ENCODE results near the gene PTAFR.

Gene PTAFR

DNA sequence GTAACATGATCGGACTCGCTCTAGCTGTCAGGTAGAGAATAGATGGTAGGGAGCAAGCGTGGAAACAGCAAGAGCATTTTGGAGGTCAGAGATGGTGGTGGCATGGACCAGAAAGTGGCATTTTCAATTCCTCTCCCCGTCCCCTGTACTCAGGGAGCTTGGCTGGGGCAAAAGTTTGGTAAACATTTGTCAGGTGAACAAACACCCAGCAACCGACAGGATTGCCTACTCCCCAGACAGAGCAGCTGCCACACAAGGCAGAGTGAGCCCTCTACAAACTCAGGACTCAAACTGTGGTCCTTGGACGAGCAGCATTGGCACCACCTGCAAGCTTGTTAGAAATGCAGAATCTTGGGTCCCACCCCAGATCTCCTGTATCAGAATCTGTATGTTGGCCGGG, 14.3 kb downstream of the PTAFR start:
- Histone ChIP-seq H3K4me3 (ENCODE audit: control insufficient read depth in 1 of 7, extremely low read depth in 1 of 7, insufficient read depth in 4 of 7, low read depth in 2 of 7, low read length in 6 of 7) (no peak overlapping the region), H3K36me3 (ENCODE audit: control insufficient read depth in 4 of 4, insufficient read depth in 4 of 4, low read length in 3 of 4) (no peaks in the 10 kb centered on the region), H3K27ac (ENCODE audit: insufficient read depth in 1 of 2, low read depth in 1 of 2, low read length in 2 of 2, poor library complexity in 1 of 2, severe bottlenecking in 2 of 2) (no peak overlapping the region), H3K9me3 (ENCODE audit: control extremely low read depth in 1 of 5, control insufficient read depth in 4 of 5, insufficient read depth in 2 of 5, low read depth in 1 of 5, low read length in 4 of 5) (no peaks in the 10 kb centered on the region), H3K27me3 (replicated peaks in 2 of 5; ENCODE audit: control insufficient read depth in 4 of 5, insufficient read depth in 5 of 5, low read length in 4 of 5) (no peaks in the 10 kb centered on the region), H3K4me1 (ENCODE audit: control extremely low read depth in 1 of 4, control insufficient read depth in 4 of 4, insufficient read depth in 4 of 4, low read length in 3 of 4) (peaks cover 0 to 6% (median under 1%) of the 10 kb centered on the region in 4 experiments)
- no peak for DNase-seq
- 94% methylated on average over 6 of the region's 7 CpGs for WGBS (ENCODE audit: insufficient coverage)
- POLR2A ChIA-PET = interaction anchor here (0.7 kb wide), 1 partner anchor 17 kb away, joined by 3 read pairs; no protein-coding TSS in a partner anchor
- CTCF ChIA-PET = interaction anchor here (0.8 to 1.6 kb wide), 4 partner anchors 8 to 71 kb away, joined by 3 to 4 read pairs (median 4); no protein-coding TSS in a partner anchor

GRCh38 chr1:28161751-28162150, 14.7 kb downstream of the PTAFR start:
- 94% methylated on average over 3 of the region's 3 CpGs for WGBS (ENCODE audit: insufficient coverage)
- no peak overlapping the region for H3K4me3 ChIP-seq (ENCODE audit: control insufficient read depth in 1 of 7, extremely low read depth in 1 of 7, insufficient read depth in 4 of 7, low read depth in 2 of 7, low read length in 6 of 7)
- peaks cover 0 to 6% (median under 1%) of the 10 kb centered on the region in 4 experiments for H3K4me1 ChIP-seq (ENCODE audit: control extremely low read depth in 1 of 4, control insufficient read depth in 4 of 4, insufficient read depth in 4 of 4, low read length in 3 of 4)
- H3K27ac ChIP-seq (ENCODE audit: insufficient read depth in 1 of 2, low read depth in 1 of 2, low read length in 2 of 2, poor library complexity in 1 of 2, severe bottlenecking in 2 of 2) = no peak overlapping the region
- no peaks in the 10 kb centered on the region for H3K9me3 ChIP-seq (ENCODE audit: control extremely low read depth in 1 of 5, control insufficient read depth in 4 of 5, insufficient read depth in 2 of 5, low read depth in 1 of 5, low read length in 4 of 5)
- DNase-seq = no peak
- ChIA-PET POLR2A (no interaction called here), CTCF (interaction anchor here (0.8 to 1.6 kb wide), 3 partner anchors 8 to 13 kb away, joined by 3 to 4 read pairs (median 3); no protein-coding TSS in a partner anchor)
- H3K36me3 ChIP-seq (ENCODE audit: control insufficient read depth in 4 of 4, insufficient read depth in 4 of 4, low read length in 3 of 4) = no peaks in the 10 kb centered on the region
- H3K27me3 ChIP-seq (replicated peaks in 2 of 5; ENCODE audit: control insufficient read depth in 4 of 5, insufficient read depth in 5 of 5, low read length in 4 of 5) = no peaks in the 10 kb centered on the region

- Histone ChIP-seq H3K27ac (ENCODE audit: insufficient read depth in 1 of 2, low read depth in 1 of 2, low read length in 2 of 2, poor library complexity in 1 of 2, severe bottlenecking in 2 of 2) (no peak overlapping the region), H3K4me3 (ENCODE audit: control insufficient read depth in 1 of 7, extremely low read depth in 1 of 7, insufficient read depth in 4 of 7, low read depth in 2 of 7, low read length in 6 of 7) (no peak overlapping the region), H3K36me3 (ENCODE audit: control insufficient read depth in 4 of 4, insufficient read depth in 4 of 4, low read length in 3 of 4) (no peaks in the 10 kb centered on the region), H3K9me3 (ENCODE audit: control extremely low read depth in 1 of 5, control insufficient read depth in 4 of 5, insufficient read depth in 2 of 5, low read depth in 1 of 5, low read length in 4 of 5) (no peaks in the 10 kb centered on the region), H3K4me1 (ENCODE audit: control extremely low read depth in 1 of 4, control insufficient read depth in 4 of 4, insufficient read depth in 4 of 4, low read length in 3 of 4) (peaks cover 0 to 6% (median under 1%) of the 10 kb centered on the region in 4 experiments), H3K27me3 (replicated peaks in 2 of 5; ENCODE audit: control insufficient read depth in 4 of 5, insufficient read depth in 5 of 5, low read length in 4 of 5) (no peaks in the 10 kb centered on the region)
- 100% methylated on average over 4 of the region's 5 CpGs for WGBS (ENCODE audit: insufficient coverage)
- CTCF ChIA-PET = interaction anchor here (1.2 to 1.6 kb wide), 2 partner anchors 8 to 9 kb away, joined by 3 to 4 read pairs; no protein-coding TSS in a partner anchor
- no peak for DNase-seq
- POLR2A ChIA-PET = no interaction called here
Observed at GRCh38 chr1:28160782-28161266, 15.7 kb downstream of the PTAFR start.

DNA sequence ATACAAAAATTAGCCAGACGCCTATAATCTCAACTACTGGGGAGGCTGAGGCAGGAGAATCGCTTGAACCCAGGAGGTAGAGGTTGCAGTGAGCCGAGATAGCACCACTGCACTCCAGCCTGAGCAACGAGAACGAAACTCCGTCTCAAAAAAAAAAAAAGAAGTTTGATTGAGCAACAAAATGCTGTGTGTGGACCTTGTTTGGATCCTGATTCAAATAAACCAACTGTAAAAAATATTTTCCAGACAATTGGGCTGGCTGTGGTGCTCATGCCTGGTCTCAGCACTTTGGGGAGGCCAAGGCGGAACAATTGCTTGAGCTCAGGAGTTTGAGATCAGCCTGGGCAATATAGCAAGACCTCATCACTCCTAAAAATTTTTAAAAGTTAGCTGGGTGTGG, 16.8 kb downstream of the PTAFR start:
- H3K4me3 ChIP-seq (ENCODE audit: control insufficient read depth in 1 of 7, extremely low read depth in 1 of 7, insufficient read depth in 4 of 7, low read depth in 2 of 7, low read length in 6 of 7) = no peak overlapping the region
- H3K4me1 ChIP-seq (ENCODE audit: control extremely low read depth in 1 of 4, control insufficient read depth in 4 of 4, insufficient read depth in 4 of 4, low read length in 3 of 4) = peaks cover 0 to 9% (median 5%) of the 10 kb centered on the region in 4 experiments
- no peaks in the 10 kb centered on the region for H3K36me3 ChIP-seq (ENCODE audit: control insufficient read depth in 4 of 4, insufficient read depth in 4 of 4, low read length in 3 of 4)
- H3K9me3 ChIP-seq (ENCODE audit: control extremely low read depth in 1 of 5, control insufficient read depth in 4 of 5, insufficient read depth in 2 of 5, low read depth in 1 of 5, low read length in 4 of 5) = no peaks in the 10 kb centered on the region
- 100% methylated on average over 3 of the region's 7 CpGs for WGBS (ENCODE audit: insufficient coverage)
- POLR2A ChIA-PET = no interaction called here
- CTCF ChIA-PET = no interaction called here
- no peaks in the 10 kb centered on the region for H3K27me3 ChIP-seq (replicated peaks in 2 of 5; ENCODE audit: control insufficient read depth in 4 of 5, insufficient read depth in 5 of 5, low read length in 4 of 5)
- DNase-seq = no peak
- no peak overlapping the region for H3K27ac ChIP-seq (ENCODE audit: insufficient read depth in 1 of 2, low read depth in 1 of 2, low read length in 2 of 2, poor library complexity in 1 of 2, severe bottlenecking in 2 of 2)

DNA sequence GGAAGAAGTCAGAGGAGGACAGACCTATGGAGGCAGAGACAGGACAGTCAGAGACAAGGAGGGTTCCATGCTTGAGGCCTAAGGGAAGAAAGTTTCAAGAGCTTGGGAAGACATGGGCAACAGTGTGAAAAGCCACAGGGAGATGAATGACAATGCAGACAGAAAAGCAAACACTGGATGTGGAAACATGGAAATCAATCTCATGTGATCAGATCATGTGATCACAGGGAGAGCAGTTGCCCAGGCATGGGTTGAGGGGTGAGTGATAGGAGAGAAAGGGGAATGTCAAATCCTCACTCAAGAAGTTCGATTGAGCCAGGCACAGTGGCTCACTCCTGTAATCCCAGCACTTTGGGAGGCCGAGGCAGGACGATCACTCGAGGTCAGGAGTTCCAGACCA, 17.2 kb downstream of the PTAFR start:
- ChIA-PET POLR2A (no interaction called here), CTCF (no interaction called here)
- no peak overlapping the region for H3K27ac ChIP-seq (ENCODE audit: insufficient read depth in 1 of 2, low read depth in 1 of 2, low read length in 2 of 2, poor library complexity in 1 of 2, severe bottlenecking in 2 of 2)
- no peaks in the 10 kb centered on the region for H3K27me3 ChIP-seq (replicated peaks in 2 of 5; ENCODE audit: control insufficient read depth in 4 of 5, insufficient read depth in 5 of 5, low read length in 4 of 5)
- 100% methylated on average over 4 of the region's 4 CpGs for WGBS (ENCODE audit: insufficient coverage)
- no peak overlapping the region for H3K4me3 ChIP-seq (ENCODE audit: control insufficient read depth in 1 of 7, extremely low read depth in 1 of 7, insufficient read depth in 4 of 7, low read depth in 2 of 7, low read length in 6 of 7)
- H3K36me3 ChIP-seq (ENCODE audit: control insufficient read depth in 4 of 4, insufficient read depth in 4 of 4, low read length in 3 of 4) = no peaks in the 10 kb centered on the region
- no peaks in the 10 kb centered on the region for H3K9me3 ChIP-seq (ENCODE audit: control extremely low read depth in 1 of 5, control insufficient read depth in 4 of 5, insufficient read depth in 2 of 5, low read depth in 1 of 5, low read length in 4 of 5)
- DNase-seq = no peak
- H3K4me1 ChIP-seq (ENCODE audit: control extremely low read depth in 1 of 4, control insufficient read depth in 4 of 4, insufficient read depth in 4 of 4, low read length in 3 of 4) = peaks cover under 1 to 11% (median 8%) of the 10 kb centered on the region in 4 experiments

DNA sequence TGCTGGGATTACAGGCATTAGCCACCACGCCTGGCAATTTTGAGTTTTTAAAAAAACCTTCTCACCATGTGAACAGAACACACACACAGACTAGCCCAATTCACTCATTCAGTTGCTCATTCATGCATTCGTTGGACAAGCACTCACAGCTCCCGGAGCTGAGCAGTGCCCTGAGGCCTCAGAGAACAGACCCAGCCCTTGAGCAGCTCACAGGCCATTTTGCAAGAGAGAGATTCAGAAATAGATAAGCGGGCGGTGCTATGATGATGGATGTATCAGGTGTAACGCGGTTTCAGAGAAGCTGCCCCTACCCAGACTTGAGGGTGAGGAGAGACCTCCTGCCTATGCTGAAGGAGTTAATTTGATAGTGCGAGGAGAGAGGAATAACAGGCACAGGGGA, 18.6 kb downstream of the PTAFR start:
- 96% methylated on average over 8 of the region's 8 CpGs for WGBS (ENCODE audit: insufficient coverage)
- Histone ChIP-seq H3K36me3 (ENCODE audit: control insufficient read depth in 4 of 4, insufficient read depth in 4 of 4, low read length in 3 of 4) (no peaks in the 10 kb centered on the region), H3K4me1 (ENCODE audit: control extremely low read depth in 1 of 4, control insufficient read depth in 4 of 4, insufficient read depth in 4 of 4, low read length in 3 of 4) (peaks cover 4 to 22% (median 20%) of the 10 kb centered on the region in 4 experiments), H3K9me3 (ENCODE audit: control extremely low read depth in 1 of 5, control insufficient read depth in 4 of 5, insufficient read depth in 2 of 5, low read depth in 1 of 5, low read length in 4 of 5) (no peaks in the 10 kb centered on the region), H3K27ac (ENCODE audit: insufficient read depth in 1 of 2, low read depth in 1 of 2, low read length in 2 of 2, poor library complexity in 1 of 2, severe bottlenecking in 2 of 2) (no peak overlapping the region), H3K4me3 (ENCODE audit: control insufficient read depth in 1 of 7, extremely low read depth in 1 of 7, insufficient read depth in 4 of 7, low read depth in 2 of 7, low read length in 6 of 7) (no peak overlapping the region), H3K27me3 (replicated peaks in 2 of 5; ENCODE audit: control insufficient read depth in 4 of 5, insufficient read depth in 5 of 5, low read length in 4 of 5) (no peaks in the 10 kb centered on the region)
- ChIA-PET POLR2A (no interaction called here), CTCF (no interaction called here)
- no peak for DNase-seq

DNA sequence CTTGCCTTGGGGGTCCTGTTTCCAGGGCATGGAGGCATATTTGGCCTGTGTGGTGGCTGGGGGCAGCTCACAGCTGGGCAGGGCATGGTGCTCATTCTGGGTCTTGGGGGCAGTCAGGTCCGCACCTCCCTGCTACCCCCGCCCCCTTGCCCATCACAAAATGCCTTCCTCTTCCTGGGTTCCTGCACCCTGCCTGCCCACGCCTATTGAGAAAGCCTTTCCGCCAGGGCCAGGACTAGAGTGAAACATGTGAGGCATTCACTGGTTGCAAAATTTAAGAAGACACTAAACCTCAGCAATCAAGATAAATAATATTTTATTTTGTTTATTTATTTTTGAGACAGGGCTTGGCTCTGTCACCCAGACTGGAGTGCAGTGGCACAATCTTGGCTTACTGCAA, 19.7 kb downstream of the PTAFR start:
- WGBS (ENCODE audit: insufficient coverage) = 88% methylated on average over 2 of the region's 4 CpGs
- Histone ChIP-seq H3K9me3 (ENCODE audit: control extremely low read depth in 1 of 5, control insufficient read depth in 4 of 5, insufficient read depth in 2 of 5, low read depth in 1 of 5, low read length in 4 of 5) (no peaks in the 10 kb centered on the region), H3K27ac (ENCODE audit: insufficient read depth in 1 of 2, low read depth in 1 of 2, low read length in 2 of 2, poor library complexity in 1 of 2, severe bottlenecking in 2 of 2) (no peak overlapping the region), H3K36me3 (ENCODE audit: control insufficient read depth in 4 of 4, insufficient read depth in 4 of 4, low read length in 3 of 4) (no peaks in the 10 kb centered on the region), H3K27me3 (replicated peaks in 2 of 5; ENCODE audit: control insufficient read depth in 4 of 5, insufficient read depth in 5 of 5, low read length in 4 of 5) (no peaks in the 10 kb centered on the region), H3K4me3 (ENCODE audit: control insufficient read depth in 1 of 7, extremely low read depth in 1 of 7, insufficient read depth in 4 of 7, low read depth in 2 of 7, low read length in 6 of 7) (no peak overlapping the region), H3K4me1 (ENCODE audit: control extremely low read depth in 1 of 4, control insufficient read depth in 4 of 4, insufficient read depth in 4 of 4, low read length in 3 of 4) (peaks cover 5 to 26% (median 20%) of the 10 kb centered on the region in 4 experiments)
- ChIA-PET CTCF (interaction anchor here (1.4 kb wide), 1 partner anchor 53 kb away, joined by 3 read pairs; no protein-coding TSS in a partner anchor), POLR2A (no interaction called here)
- no peak for DNase-seq
